BLaER1 treated with 17β-estradiol and CSF1 and Interleukin-3, amounts not matched to agents 10 nM and 100 nM (cell line): ENCODE measurements around the gene TNFRSF1B.

Source experiments
- H3K27ac ChIP-seq, 11 experiments: shearing (Covaris generic); formaldehyde crosslinking; 2 replicates each; pipeline ENCODE4 v1.8.1; 2022
- H3K27me3 ChIP-seq, 11 experiments: shearing (Covaris generic); formaldehyde crosslinking; 2 replicates each; pipeline ENCODE4 v1.8.1; 2022
- H3K36me3 ChIP-seq, 11 experiments: shearing (Covaris generic); formaldehyde crosslinking; 2 replicates each; pipeline ENCODE4 v1.8.1; 2022
- H3K4me1 ChIP-seq, 10 experiments: shearing (Covaris generic); formaldehyde crosslinking; 2 replicates each; pipeline ENCODE4 v1.8.1; 2022
- H3K4me2 ChIP-seq, 11 experiments: shearing (Covaris generic); formaldehyde crosslinking; 2 replicates each; pipeline ENCODE4 v1.8.1; 2022
- H3K4me3 ChIP-seq, 10 experiments: shearing (Covaris generic); formaldehyde crosslinking; 2 replicates each; pipeline ENCODE4 v1.8.1; 2022
- H3K9ac ChIP-seq, 11 experiments: shearing (Covaris generic); formaldehyde crosslinking; 2 replicates each; pipeline ENCODE4 v1.8.1; 2022
- H3K9me3 ChIP-seq, 11 experiments: shearing (Covaris generic); formaldehyde crosslinking; replicated peaks in 1 of 11; 2 replicates each; pipeline ENCODE4 v1.8.1; 2022
- H4K20me1 ChIP-seq, 11 experiments: shearing (Covaris generic); formaldehyde crosslinking; 2 replicates each; pipeline ENCODE4 v1.8.1; 2022
- Cebpa-rat ChIP-seq, 11 experiments: shearing (Covaris generic); IDR thresholded peaks; 2 replicates each; pipeline ENCODE4 v1.8.1; 2022

TNFRSF1B gene

DNA sequence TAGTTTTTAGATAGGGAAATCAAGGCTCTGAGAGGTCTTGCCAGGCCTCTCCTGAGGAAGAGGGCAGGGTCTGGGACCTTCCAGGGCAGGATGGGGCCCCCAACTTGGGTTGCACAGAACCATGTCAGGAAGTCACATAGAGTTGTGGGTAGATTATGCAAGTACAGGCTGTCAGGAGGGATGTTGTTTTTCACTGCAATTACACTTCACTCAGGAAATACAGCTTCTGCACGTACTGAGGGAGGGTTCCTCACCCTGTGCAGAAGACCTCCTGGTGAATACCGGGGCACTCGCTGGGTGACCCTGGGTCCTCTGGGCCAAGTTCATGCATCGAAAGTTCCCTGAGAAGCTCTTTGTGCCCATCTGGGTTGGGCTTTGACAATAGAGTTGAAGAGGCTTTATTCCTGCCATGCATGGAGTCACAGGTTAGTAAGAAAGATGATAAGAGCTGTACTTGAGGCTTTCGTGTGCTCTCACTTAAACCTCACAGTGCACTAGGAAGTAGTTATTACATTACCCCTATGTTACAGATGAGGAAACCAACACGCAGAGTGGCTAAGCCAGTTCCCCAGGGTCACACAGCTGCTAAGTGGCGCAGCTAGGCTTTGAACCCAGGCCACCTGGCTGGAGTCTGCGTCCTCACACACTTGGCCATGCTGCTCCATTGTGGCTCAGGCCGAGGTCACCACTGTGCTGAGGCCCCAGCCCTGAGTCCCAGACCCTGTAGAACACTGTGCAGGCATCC is 16.2 kb upstream of the TNFRSF1B start:
- H3K27me3 ChIP-seq = no peaks in the 10 kb centered on the region
- peaks cover 91 to 100% (median 97%) of the 10 kb centered on the region in 10 experiments for H3K4me1 ChIP-seq
- peaks cover 5 to 12% (median 10%) of the 10 kb centered on the region in 11 experiments; a peak in 18 of 22 replicates for H3K9me3 ChIP-seq
- H3K9ac ChIP-seq = peak overlapping the region; percentile 49 to 88 (median 70); a peak in 21 of 22 replicates
- peaks cover 0 to 6% (median 0%) of the 10 kb centered on the region in 11 experiments; a peak in 1 of 22 replicates for H3K36me3 ChIP-seq
- peak in 9 of 11 experiments; percentile 53 to 80 (median 69); a peak in 16 of 22 replicates for TF ChIP-seq Cebpa-rat (IDR thresholded peaks at IDR 0.05)
- H3K27ac ChIP-seq = peak overlapping the region; percentile 65 to 98 (median 85)
- H3K4me2 ChIP-seq = peak overlapping the region; percentile 73 to 92 (median 88)
- H3K4me3 ChIP-seq = peak overlapping the region in 5 of 10 experiments; percentile 6 to 52 (median 23); a peak in 9 of 20 replicates
- H4K20me1 ChIP-seq = no peaks in the 10 kb centered on the region

DNA sequence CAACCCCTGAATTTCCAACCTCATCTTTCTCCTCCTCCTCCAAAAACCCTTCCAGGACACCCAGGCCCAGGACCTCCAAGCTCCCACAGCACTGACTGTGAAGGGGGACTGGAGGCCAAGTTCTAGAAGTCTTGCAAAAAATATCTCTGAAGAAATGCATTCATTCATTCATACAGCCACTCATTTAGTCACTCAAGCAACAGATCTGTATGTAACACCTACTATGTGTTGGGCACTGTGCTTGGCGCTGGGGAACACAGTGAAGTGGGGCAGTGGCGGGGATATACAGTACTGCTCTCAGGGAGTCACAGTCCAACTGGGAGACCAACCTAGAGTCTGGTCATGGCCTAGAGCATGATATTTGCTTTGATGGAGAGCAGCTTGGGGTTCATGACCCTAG is 15.3 kb upstream of the TNFRSF1B start:
- Histone ChIP-seq H3K4me2 (peak overlapping the region; percentile 73 to 92 (median 88)), H4K20me1 (no peaks in the 10 kb centered on the region), H3K9ac (peak overlapping the region in 9 of 11 experiments; percentile 61 to 88 (median 72); a peak in 15 of 22 replicates)

DNA sequence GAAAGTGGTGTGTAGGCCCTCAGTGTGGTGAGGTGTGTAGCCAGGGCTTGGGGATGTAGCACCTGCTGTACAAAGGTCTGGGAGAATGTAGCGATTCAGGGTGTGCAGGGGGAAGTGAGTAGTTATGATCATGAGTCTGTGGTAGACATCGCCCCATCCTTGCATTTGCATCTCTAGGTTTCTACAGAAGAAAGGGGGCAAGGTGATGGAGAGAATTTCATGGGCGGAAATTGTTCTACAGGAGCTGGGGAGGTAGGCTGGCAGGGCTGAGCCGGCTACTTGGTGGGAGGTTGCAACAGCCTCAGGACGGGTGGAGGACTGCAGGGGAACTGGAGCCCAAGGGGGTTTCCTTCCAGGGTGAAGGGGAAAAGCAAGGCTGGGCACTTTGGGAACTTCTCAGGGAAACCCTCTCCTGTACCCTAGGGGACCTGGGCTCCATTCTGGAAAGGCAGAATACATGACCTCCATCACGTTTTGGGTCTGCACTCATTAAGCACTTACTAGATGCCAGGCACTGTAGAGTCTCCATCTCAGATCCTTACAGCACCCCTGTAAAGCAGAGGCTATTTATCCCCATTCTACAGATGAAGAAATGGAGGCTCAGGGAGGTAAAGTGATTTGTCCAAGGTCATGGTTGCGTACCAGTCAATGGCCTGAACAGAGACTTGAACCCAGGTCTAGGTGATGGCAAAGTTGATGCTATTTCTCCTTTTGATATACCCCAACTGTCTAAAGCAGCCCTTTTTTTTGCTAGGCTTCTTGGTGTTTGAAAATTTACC is 14.5 kb upstream of the TNFRSF1B start:
- peaks cover 5 to 12% (median 10%) of the 10 kb centered on the region in 11 experiments; a peak in 18 of 22 replicates for H3K9me3 ChIP-seq
- peaks cover 0 to 6% (median 0%) of the 10 kb centered on the region in 11 experiments; a peak in 1 of 22 replicates for H3K36me3 ChIP-seq
- H3K4me3 ChIP-seq = peak overlapping the region in 2 of 10 experiments; percentile 20 to 26; a peak in 4 of 20 replicates
- peak overlapping the region; percentile 57 to 98 (median 85) for H3K27ac ChIP-seq
- H3K4me1 ChIP-seq = peaks cover 77 to 100% (median 89%) of the 10 kb centered on the region in 10 experiments
- H4K20me1 ChIP-seq = no peaks in the 10 kb centered on the region
- TF ChIP-seq Cebpa-rat (IDR thresholded peaks at IDR 0.05) = no peak
- H3K27me3 ChIP-seq = no peaks in the 10 kb centered on the region
- peak overlapping the region; percentile 73 to 92 (median 88) for H3K4me2 ChIP-seq
- peak overlapping the region; percentile 54 to 88 (median 69); a peak in 20 of 22 replicates for H3K9ac ChIP-seq

More for the DNA sequence above, 15.3 kb upstream of the TNFRSF1B start:
- peaks cover 5 to 12% (median 10%) of the 10 kb centered on the region in 11 experiments; a peak in 18 of 22 replicates for H3K9me3 ChIP-seq
- H3K4me3 ChIP-seq = peak overlapping the region in 2 of 10 experiments; percentile 6 to 40; a peak in 5 of 20 replicates
- no peak for TF ChIP-seq Cebpa-rat (IDR thresholded peaks at IDR 0.05)
- no peaks in the 10 kb centered on the region for H3K27me3 ChIP-seq
- peaks cover 83 to 100% (median 91%) of the 10 kb centered on the region in 10 experiments for H3K4me1 ChIP-seq
- H3K36me3 ChIP-seq = peaks cover 0 to 6% (median 0%) of the 10 kb centered on the region in 11 experiments; a peak in 1 of 22 replicates
- H3K27ac ChIP-seq = peak overlapping the region; percentile 65 to 98 (median 85)

DNA sequence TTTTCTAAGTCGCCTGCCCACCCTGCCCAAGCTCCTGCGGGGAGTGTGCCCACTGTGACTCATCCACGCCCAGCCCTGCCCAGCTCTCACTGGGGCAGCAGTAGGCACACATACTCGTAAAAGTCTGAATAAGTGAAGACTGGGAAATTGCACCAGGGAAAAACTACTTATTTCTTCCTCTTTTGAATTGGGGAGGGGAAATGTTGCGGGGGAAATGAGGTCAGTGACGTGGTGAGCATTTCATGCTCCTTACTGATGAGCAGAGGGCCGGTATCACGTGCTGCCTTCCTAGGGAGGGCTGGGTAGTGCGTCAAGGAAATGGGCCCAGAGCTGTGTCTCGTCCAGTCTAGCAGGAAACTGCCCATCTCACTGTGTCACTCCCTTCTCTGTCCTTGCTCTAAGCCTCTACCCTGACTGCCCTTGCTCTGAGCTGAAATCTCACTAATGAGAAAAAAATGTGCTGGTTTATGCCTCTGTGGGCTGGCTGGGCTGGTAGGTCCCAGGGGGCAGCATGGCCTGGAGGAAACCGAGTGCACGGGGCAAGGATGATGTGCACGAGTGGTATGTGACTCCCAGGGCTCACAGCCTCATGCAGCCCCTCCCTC is 13.5 kb upstream of the TNFRSF1B start:
- peak overlapping the region; percentile 73 to 92 (median 88) for H3K4me2 ChIP-seq
- H3K27ac ChIP-seq = peak overlapping the region; percentile 57 to 98 (median 85)
- H3K4me3 ChIP-seq = peak overlapping the region in 2 of 10 experiments; percentile 20 to 26; a peak in 3 of 20 replicates
- H3K9me3 ChIP-seq = peaks cover 5 to 12% (median 10%) of the 10 kb centered on the region in 11 experiments; a peak in 18 of 22 replicates
- TF ChIP-seq Cebpa-rat (IDR thresholded peaks at IDR 0.05) = peak in 1 of 11 experiments; percentile 50; a peak in 1 of 22 replicates
- H4K20me1 ChIP-seq = no peaks in the 10 kb centered on the region
- peak overlapping the region; percentile 54 to 88 (median 69); a peak in 21 of 22 replicates for H3K9ac ChIP-seq
- peaks cover 0 to 6% (median 0%) of the 10 kb centered on the region in 11 experiments; a peak in 1 of 22 replicates for H3K36me3 ChIP-seq
- peaks cover 77 to 100% (median 89%) of the 10 kb centered on the region in 10 experiments for H3K4me1 ChIP-seq
- no peaks in the 10 kb centered on the region for H3K27me3 ChIP-seq

DNA sequence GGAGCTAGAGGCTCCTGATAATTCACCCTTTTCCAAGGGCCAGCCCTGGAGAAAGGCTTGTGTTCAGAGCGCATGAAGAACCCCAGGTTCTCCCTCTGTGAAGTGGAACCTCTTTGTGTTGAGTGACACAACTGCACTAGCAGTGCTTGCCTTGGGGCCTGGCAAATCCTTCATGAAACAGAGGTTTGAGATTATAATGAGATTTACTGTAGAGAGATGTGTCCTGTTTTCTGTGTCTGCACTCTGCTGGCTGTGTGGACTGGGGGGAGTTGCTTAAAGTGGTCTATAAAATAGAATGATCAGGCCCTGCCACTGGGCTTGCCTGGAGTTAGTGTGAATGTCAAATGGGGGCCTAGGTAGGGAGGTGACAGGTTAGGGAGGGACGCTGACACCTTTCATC is 11.5 kb upstream of the TNFRSF1B start:
- no peak for TF ChIP-seq Cebpa-rat (IDR thresholded peaks at IDR 0.05)
- Histone ChIP-seq H3K9ac (peak overlapping the region in 5 of 11 experiments; percentile 0 to 57 (median 24); a peak in 4 of 22 replicates), H3K4me2 (peak overlapping the region in 8 of 11 experiments; percentile 8 to 92 (median 30); a peak in 10 of 22 replicates), H4K20me1 (no peaks in the 10 kb centered on the region), H3K36me3 (no peaks in the 10 kb centered on the region), H3K27me3 (no peaks in the 10 kb centered on the region), H3K4me3 (no peak overlapping the region), H3K9me3 (no peaks in the 10 kb centered on the region), H3K27ac (peak overlapping the region in 8 of 11 experiments; percentile 8 to 98 (median 48); a peak in 11 of 22 replicates), H3K4me1 (peaks cover 76 to 100% (median 88%) of the 10 kb centered on the region in 10 experiments)

DNA sequence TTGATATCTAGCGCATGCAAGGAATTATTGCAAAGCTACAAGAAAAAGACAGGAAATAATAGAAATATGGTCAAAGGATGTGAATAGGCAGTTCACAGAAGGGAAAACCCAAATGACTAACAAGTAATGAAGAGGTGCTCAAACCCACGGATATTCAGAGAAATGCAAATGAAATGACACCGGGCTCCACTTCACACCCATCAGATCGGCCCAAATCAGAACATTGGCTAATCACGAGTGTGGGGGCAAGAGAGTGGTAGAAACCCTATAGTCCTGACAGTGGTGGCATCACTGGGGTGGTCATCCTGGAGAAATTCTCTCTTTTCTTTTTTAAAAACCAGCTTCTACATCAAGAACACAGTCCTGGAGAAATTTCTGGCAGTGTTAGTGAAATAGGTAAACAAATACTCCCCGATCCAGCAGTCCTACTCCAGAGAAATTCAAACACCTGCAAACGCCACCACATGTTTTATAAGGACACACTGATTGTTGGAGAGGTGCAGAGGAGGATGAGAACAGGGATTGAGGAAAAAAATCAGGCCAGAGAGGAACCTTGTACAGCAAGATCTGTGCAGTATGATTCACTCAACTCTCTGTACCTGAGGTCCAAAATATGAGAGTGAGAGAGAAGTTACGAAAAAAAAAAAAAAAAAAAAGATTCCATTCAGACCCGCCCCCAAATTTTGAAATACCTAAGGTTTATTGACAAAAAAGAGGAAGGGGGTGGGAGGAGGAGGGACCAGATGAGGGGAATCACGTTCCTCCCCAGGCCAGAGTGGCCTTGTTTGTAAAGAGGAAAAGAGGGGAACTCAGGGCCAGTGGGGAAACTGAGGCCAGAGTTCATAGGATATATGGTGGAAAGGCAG is 9.2 kb upstream of the TNFRSF1B start:
- Histone ChIP-seq H3K4me1 (peaks cover 76 to 100% (median 88%) of the 10 kb centered on the region in 10 experiments), H3K9me3 (no peaks in the 10 kb centered on the region), H3K36me3 (no peaks in the 10 kb centered on the region), H3K4me2 (peak overlapping the region; percentile 68 to 92 (median 79)), H3K9ac (peak overlapping the region; percentile 19 to 76 (median 50); a peak in 14 of 22 replicates), H4K20me1 (no peaks in the 10 kb centered on the region), H3K27ac (peak overlapping the region; percentile 19 to 98 (median 62); a peak in 20 of 22 replicates), H3K27me3 (no peaks in the 10 kb centered on the region), H3K4me3 (peak overlapping the region in 1 of 10 experiments; percentile 34; a peak in 1 of 20 replicates)
- TF ChIP-seq Cebpa-rat (IDR thresholded peaks at IDR 0.05) = no peak

DNA sequence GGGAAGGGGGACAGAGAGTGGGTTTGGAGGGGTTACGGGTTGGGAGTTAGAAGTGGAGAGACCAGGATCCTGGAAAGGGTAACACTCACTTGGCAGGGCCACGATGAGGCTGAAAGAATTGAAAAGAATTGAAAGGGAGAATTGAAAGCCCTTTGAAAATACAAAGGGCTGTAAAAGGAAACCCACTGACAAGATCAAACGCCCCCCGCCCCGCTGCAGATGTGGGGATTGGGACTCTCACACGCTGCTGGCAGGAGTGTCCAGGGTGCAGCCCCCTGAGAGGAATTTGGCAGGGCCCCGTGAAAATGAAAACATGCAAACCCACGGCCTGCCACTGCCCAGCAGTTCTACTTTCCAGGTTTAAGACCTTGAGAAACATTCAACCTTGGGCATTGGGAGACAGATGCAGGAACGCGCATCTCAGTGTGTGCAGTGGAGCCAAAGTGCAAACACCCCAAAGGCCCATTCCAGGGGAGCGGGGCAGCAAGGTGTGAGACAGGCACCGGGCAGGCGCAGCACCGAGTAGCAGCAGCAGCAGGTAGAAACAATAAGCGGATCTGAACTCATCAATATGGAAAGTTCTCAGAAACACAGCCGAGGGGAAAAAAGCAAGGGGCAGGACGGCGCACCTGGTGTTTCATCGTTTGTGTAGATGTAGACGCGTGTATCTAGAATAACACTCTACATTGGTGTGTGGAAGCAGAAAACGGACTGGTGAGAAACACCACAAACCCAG is 8.3 kb upstream of the TNFRSF1B start:
- H3K9me3 ChIP-seq = no peaks in the 10 kb centered on the region
- no peaks in the 10 kb centered on the region for H3K36me3 ChIP-seq
- no peak for TF ChIP-seq Cebpa-rat (IDR thresholded peaks at IDR 0.05)
- peak overlapping the region; percentile 19 to 98 (median 62); a peak in 20 of 22 replicates for H3K27ac ChIP-seq
- peak overlapping the region; percentile 68 to 92 (median 79) for H3K4me2 ChIP-seq
- H3K4me1 ChIP-seq = peaks cover 76 to 100% (median 88%) of the 10 kb centered on the region in 10 experiments
- H3K9ac ChIP-seq = peak overlapping the region; percentile 19 to 76 (median 50); a peak in 16 of 22 replicates
- H3K27me3 ChIP-seq = no peaks in the 10 kb centered on the region
- H4K20me1 ChIP-seq = no peaks in the 10 kb centered on the region
- H3K4me3 ChIP-seq = peak overlapping the region in 1 of 10 experiments; percentile 34; a peak in 1 of 20 replicates
